HG02588 (cell line): ENCODE results near the gene OR56A1.

ENCODE experiments used
- ATAC-seq: cut with Tn5 transposase; IDR thresholded peaks from one replicate; pipeline ENCODE4 v1.9.1; 2021; ENCODE audit warnings: mild to moderate bottlenecking, moderate library complexity; ENCODE audit not compliant: unreplicated experiment

OR56A1 gene

DNA sequence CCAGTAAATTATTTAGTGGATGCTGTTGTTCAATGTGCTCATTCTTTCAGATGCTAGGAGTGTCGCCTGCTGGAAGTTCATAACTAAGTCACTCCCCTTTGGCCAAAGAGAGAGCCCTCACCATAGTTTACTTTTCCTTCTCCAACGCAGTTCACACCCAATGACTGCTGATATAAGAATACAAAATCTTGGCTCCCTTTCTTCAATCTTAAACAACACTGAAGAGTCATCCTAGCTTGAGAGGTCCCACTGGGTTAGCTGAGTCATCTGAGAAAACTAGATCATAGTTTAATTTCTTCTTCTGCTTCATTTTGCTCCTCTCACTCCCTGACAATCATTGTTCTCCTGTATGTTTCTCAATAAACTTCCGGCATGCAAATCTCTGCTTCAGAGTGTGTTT, 38.4 kb downstream of the OR56A1 start:
- ATAC-seq, result no peak

DNA sequence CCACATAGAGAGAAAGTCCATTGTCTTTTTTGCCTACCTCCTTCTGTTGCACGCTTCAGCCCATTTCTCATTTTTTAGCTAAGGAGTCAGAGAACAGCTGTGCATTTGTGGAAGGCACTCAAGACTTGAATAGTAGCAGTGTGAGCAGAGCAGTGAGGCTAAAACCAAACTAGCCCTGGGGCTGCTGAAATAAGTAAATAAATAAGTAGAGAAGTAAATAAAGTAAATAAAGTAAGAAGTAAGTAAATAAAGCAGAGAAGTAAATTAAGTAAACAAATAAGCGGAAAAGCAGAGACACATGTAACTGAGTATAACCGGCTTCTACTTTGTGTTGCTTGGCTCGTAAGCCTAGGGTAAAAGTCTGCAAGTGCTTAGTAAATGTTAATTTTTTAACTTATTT, 41.4 kb downstream of the OR56A1 start:
- ATAC-seq, result no peak

DNA sequence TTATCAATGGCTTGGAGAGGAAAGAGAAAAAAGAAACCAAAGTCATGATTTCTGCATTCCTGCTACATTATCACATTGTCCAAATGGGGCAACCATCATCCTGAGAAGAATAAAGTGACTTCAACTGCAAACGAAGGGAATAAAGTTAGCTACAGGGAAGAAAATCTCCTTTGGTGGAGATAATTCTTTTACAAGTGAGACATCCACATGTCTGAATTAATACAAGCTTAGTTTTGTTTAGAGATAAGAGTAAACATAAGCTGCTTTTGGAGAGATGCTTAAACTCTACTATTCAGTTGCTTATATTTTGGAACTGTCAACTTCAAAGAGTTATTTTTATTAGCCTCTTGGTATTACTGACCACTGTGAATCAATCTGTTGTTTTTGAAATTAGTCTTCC, 43.7 kb downstream of the OR56A1 start, which contains the start of gene OR52L1:
TSS of gene OR52L1 (minus strand) at position 101 of the 400 bp plus-strand sequence. CDS start at position 46, 55 bp downstream.
- ATAC-seq, result no peak

DNA sequence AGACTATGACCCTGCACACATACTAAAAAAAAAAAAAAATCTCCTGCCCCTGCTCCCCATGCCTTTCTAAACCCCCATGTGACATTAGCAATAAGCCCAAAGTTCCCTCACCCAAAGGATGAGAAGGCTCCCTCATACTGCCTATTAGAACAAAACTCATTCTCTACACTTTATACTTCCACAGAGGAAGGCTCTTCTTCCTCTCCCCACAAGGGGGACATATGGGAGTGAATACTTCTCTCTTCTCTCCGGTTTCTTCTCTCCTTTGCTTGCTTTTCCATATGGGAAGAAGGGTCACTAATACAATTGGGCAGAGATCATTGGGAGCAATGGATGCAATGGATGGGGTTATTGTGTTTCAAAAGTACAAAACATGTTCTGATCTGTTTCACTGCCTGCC, 47.1 kb downstream of the OR56A1 start:
- no peak for ATAC-seq

DNA sequence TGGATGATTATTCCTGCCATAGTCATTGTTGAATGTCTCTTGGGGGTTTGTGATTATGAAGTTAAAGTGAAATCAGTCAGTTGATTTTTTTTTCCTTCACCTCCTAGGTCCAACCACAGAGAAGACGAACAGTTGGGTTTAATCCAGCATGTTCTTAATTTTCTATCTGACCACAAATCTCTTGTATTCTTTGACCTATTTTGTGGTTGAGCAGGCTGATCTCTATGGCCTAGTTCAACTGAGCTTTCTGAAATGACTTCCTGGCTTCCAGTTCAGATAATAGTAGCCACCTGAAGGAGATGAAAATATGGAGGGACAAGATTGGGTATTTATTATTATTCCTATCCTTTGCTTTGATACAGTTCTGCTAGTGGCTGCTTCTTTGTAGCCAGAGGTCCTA, 57.0 kb downstream of the OR56A1 start:
- ATAC-seq, result no peak
